K562 (cell line): Measurements from ENCODE around the gene EFHC2. TPM values are rescaled to one million over a fixed set of nuclear protein-coding genes. Genes with fewer than 3 reads are reported as not detected.

Source experiments
- ATAC-seq: fragments of 200-7000 bp; cut with Tn5 transposase; 3 replicates; pipeline ENCODE4 v1.9.1; 2020; ENCODE audit warnings: moderate library complexity
- BruUV-seq: library from RNA; stranded (reverse); fragments of 400-500 nt; replicated peaks from 2 replicates; lab custom pipeline; 2021; lab: Mats Ljungman, UMichigan
- CTCF ChIA-PET: fragments of 300-600 bp; formaldehyde crosslinking; extraction: SDS; loops from one replicate; lab custom pipeline; 2021; ENCODE audit warnings: low intra/inter-chr PET ratio; lab: Yijun Ruan, JAX
- POLR2A ChIA-PET: fragments of 300-600, 350-650 bp; sonication (Branson Sonifier 250); formaldehyde crosslinking; extraction: SDS; loops from one replicate; lab custom pipeline; 2021; ENCODE audit warnings: antibody characterized with exemption, inconsistent platforms; lab: Yijun Ruan, JAX
- DNase-seq, 4 experiments: peaks; one replicate each; pipeline versions ENCODE4 v3.0.0 to v3.0.0-alpha.2; 2011 to 2018; ENCODE audit warnings: low spot score in 3 of 4, mixed read lengths in 3 of 4; ENCODE audit errors: extremely low read depth in 1 of 4
- FAIRE-seq: peaks from 2 replicates; lab custom pipeline; 2011; peaks lifted over from hg19 to GRCh38; lab: Jason Lieb, UNC
- H2AFZ ChIP-seq: 2 replicates; pipeline ENCODE4 v1.6.0; 2011; ENCODE audit warnings: low read depth, low read length, control low read depth, inconsistent platforms
- H3K27ac ChIP-seq: fragments of 200-600 bp; 3 replicates; pipeline ENCODE4 v1.8.0; 2011; ENCODE audit warnings: low read depth, mild to moderate bottlenecking, control low read depth, inconsistent platforms, low read length, moderate library complexity, mixed read lengths; ENCODE audit errors: extremely low read depth
- H3K27me3 ChIP-seq, 2 experiments: fragments of 300-600 bp in 1 of 2; 2 replicates in 1 of 2; 3 replicates in 1 of 2; pipeline versions ENCODE4 v1.6.0 to v1.8.0; 2011; ENCODE audit warnings: inconsistent platforms in 2 of 2, low read length in 2 of 2, mild to moderate bottlenecking in 1 of 2, mixed read lengths in 1 of 2, moderate library complexity in 1 of 2; ENCODE audit not compliant: control insufficient read depth in 2 of 2, insufficient read depth in 2 of 2
- H3K36me3 ChIP-seq: fragments of 300-600 bp; 3 replicates; pipeline ENCODE4 v1.8.0; 2011; ENCODE audit warnings: mild to moderate bottlenecking, low read length, inconsistent platforms; ENCODE audit not compliant: control insufficient read depth, insufficient read depth
- H3K4me1 ChIP-seq, 2 experiments: fragments of 200-600 bp in 1 of 2; replicated peaks in 1 of 2; 2 replicates in 1 of 2; 3 replicates in 1 of 2; pipeline versions ENCODE4 v1.5.1 to v1.8.0; 2011; ENCODE audit warnings: inconsistent platforms in 2 of 2, low read length in 2 of 2, mild to moderate bottlenecking in 1 of 2, mixed read lengths in 1 of 2, moderate library complexity in 1 of 2; ENCODE audit not compliant: control insufficient read depth in 2 of 2, insufficient read depth in 2 of 2
- H3K4me2 ChIP-seq: 2 replicates; pipeline ENCODE4 v1.6.1; 2011; ENCODE audit warnings: low read length, control low read depth, inconsistent platforms, mixed read lengths; ENCODE audit not compliant: insufficient read depth
- H3K4me3 ChIP-seq: fragments of 200-600 bp; sonication (generic), shearing (Covaris generic); 2 replicates; pipeline ENCODE4 v1.5.1; 2016; ENCODE audit warnings: control low read depth, inconsistent platforms
- H3K79me2 ChIP-seq: fragments of 200-600 bp; 3 replicates; pipeline ENCODE4 v1.8.0; 2011; ENCODE audit warnings: low read length, inconsistent platforms; ENCODE audit not compliant: control insufficient read depth, insufficient read depth
- H3K9ac ChIP-seq, 2 experiments: 2 replicates each; pipeline versions ENCODE4 v1.6.0 to v1.6.1; 2011; ENCODE audit warnings: low read depth in 2 of 2, low read length in 2 of 2, control low read depth in 1 of 2, inconsistent platforms in 1 of 2, mild to moderate bottlenecking in 1 of 2, mixed read lengths in 1 of 2; ENCODE audit not compliant: insufficient read depth in 1 of 2
- H3K9me1 ChIP-seq: one replicate; pipeline ENCODE4 v1.6.0; 2011; ENCODE audit warnings: inconsistent platforms, mild to moderate bottlenecking, low read length, moderate library complexity; ENCODE audit not compliant: control insufficient read depth, insufficient read depth
- H3K9me3 ChIP-seq: replicated peaks from 2 replicates; pipeline ENCODE4 v1.5.1; 2011; ENCODE audit warnings: low read depth, low read length, inconsistent platforms; ENCODE audit not compliant: control insufficient read depth, insufficient read depth
- H4K20me1 ChIP-seq: replicated peaks from 2 replicates; pipeline ENCODE4 v1.6.1; 2011; ENCODE audit warnings: low read length, inconsistent platforms, mixed read lengths; ENCODE audit not compliant: control insufficient read depth, insufficient read depth
- BCOR ChIP-seq: fragments of 450-650 bp; IDR thresholded peaks from 2 replicates; pipeline ENCODE4 v1.6.1; 2016
- CBFB ChIP-seq: sonication (generic); formaldehyde crosslinking; IDR thresholded peaks from 2 replicates; pipeline ENCODE4 v1.4.0; 2020; ENCODE audit warnings: mild to moderate bottlenecking, missing genetic modification reagents
- DIDO1 ChIP-seq: fragments of 450-650 bp; IDR thresholded peaks from 2 replicates; pipeline ENCODE4 v1.6.1; 2016; ENCODE audit warnings: low read depth, missing biosample characterization, missing genetic modification characterization
- ILK ChIP-seq: fragments of 450-650 bp; IDR thresholded peaks from 2 replicates; pipeline ENCODE4 v1.6.1; 2016; ENCODE audit warnings: missing genetic modification characterization, low read depth, mild to moderate bottlenecking, missing compliant biosample characterization, moderate library complexity, borderline replicate concordance
- KLF6 ChIP-seq: fragments of 250-450 bp; sonication (Bioruptor Pico); IDR thresholded peaks from 2 replicates; pipeline ENCODE4 v1.4.0; 2020; ENCODE audit warnings: mild to moderate bottlenecking, moderate library complexity, borderline replicate concordance
- PHB ChIP-seq: fragments of 250-450 bp; sonication (Bioruptor Pico); IDR thresholded peaks from 2 replicates; pipeline ENCODE4 v1.5.0; 2021
- SMARCE1 ChIP-seq: fragments of 450-650 bp; IDR thresholded peaks from 2 replicates; pipeline ENCODE4 v1.7.1; 2016; ENCODE audit warnings: mild to moderate bottlenecking
- SUPT5H ChIP-seq: fragments of 450-650 bp; IDR thresholded peaks from 2 replicates; pipeline ENCODE4 v1.6.1; 2016
- TARDBP ChIP-seq: fragments of 450-650 bp; IDR thresholded peaks from 2 replicates; pipeline ENCODE4 v1.6.1; 2016
- TSC22D4 ChIP-seq: fragments of 450-650 bp; IDR thresholded peaks from 2 replicates; pipeline ENCODE4 v1.6.1; 2016; ENCODE audit warnings: missing genetic modification characterization, missing biosample characterization, control low read depth
- WGBS: fragments of 100-300 bp; shearing (Covaris generic); methylation state at CpG from one replicate; pipeline ENCODE4 v1.1.6; 2016; ENCODE audit warnings: low coverage, mixed read lengths; ENCODE audit not compliant: insufficient coverage; ENCODE audit errors: missing lambda C conversion rate; 5-methylcytosine and 5-hydroxymethylcytosine counted together
- in situ Hi-C: fragments of 300-500 bp; cut with MboI; formaldehyde crosslinking; loops from 4 replicates; pipeline ENCODE4 v1.15.0; 2018; ENCODE audit warnings: inconsistent platforms, mixed read lengths
- intact Hi-C: fragments of 100-400 bp; cut with micrococcal nuclease; formaldehyde crosslinking; loops from 2 replicates; pipeline ENCODE4 v1.14.2; 2022
- polyA plus RNA-seq, 8 experiments: library from polyadenylated mRNA; depleted of rRNA in 4 of 8; stranded (reverse) in 5 of 8; unstranded in 3 of 8; fragments of >200 nt; fragmentation: Nextera tagmentation in 2 of 8; fragmentation: Illumina TruSeq in 1 of 8; extraction: Ambion mirVana in 2 of 8; extraction: Trizol in 1 of 8; gene quantifications; 2 replicates each; pipeline versions ENCODE4 v1.2.1 to v1.2.3, GENCODE V29; 2011 to 2014; ENCODE audit warnings: inconsistent platforms in 1 of 8, missing spikeins in 1 of 8
- total RNA-seq, 7 experiments: library from RNA; depleted of rRNA in 6 of 7; stranded (reverse); fragments of >200 nt in 6 of 7; fragmentation: Illumina TruSeq in 2 of 7; extraction: Trizol in 2 of 7; gene quantifications; 2 replicates each; pipeline versions ENCODE4 v1.2.1 to v1.2.3, GENCODE V29; 2011 to 2021; ENCODE audit warnings: low replicate concordance in 1 of 7
- TF ChIP-seq, protein P1 (sequence below): fragments of 250-450 bp; sonication (Bioruptor Pico); IDR thresholded peaks from 2 replicates; pipeline ENCODE4 v1.4.0; 2020; ENCODE audit warnings: borderline replicate concordance
- TF ChIP-seq, protein P2 (sequence below), 2 experiments: IDR thresholded peaks; 2 replicates each; pipeline ENCODE4 v1.6.1; 2012; ENCODE audit warnings: improper control_type of control experiment in 2 of 2, low read depth in 2 of 2, low read length in 2 of 2, borderline replicate concordance in 1 of 2
- TF ChIP-seq, protein P3 (sequence below), 2 experiments: fragments of 450-650 bp in 1 of 2; IDR thresholded peaks; 2 replicates each; pipeline ENCODE4 v1.6.1; 2011 to 2017; ENCODE audit warnings: low read depth in 2 of 2, antibody characterized with exemption in 1 of 2, borderline replicate concordance in 1 of 2, low read length in 1 of 2, mild to moderate bottlenecking in 1 of 2, mixed read lengths in 1 of 2; ENCODE audit not compliant: control insufficient read depth in 1 of 2
- TF ChIP-seq, protein P4 (sequence below): fragments of 250-450 bp; sonication (Bioruptor Pico); IDR thresholded peaks from 2 replicates; pipeline ENCODE4 v1.9.0; 2021; ENCODE audit warnings: mild to moderate bottlenecking, inconsistent platforms

EFHC2 gene
- total and polyA plus RNA-seq, 9 of the 15 experiments (the other 6 are each of a cell fraction or from before 2014, with no cell fraction given), result 1.3 to 8.1 (median 3.0) TPM

DNA sequence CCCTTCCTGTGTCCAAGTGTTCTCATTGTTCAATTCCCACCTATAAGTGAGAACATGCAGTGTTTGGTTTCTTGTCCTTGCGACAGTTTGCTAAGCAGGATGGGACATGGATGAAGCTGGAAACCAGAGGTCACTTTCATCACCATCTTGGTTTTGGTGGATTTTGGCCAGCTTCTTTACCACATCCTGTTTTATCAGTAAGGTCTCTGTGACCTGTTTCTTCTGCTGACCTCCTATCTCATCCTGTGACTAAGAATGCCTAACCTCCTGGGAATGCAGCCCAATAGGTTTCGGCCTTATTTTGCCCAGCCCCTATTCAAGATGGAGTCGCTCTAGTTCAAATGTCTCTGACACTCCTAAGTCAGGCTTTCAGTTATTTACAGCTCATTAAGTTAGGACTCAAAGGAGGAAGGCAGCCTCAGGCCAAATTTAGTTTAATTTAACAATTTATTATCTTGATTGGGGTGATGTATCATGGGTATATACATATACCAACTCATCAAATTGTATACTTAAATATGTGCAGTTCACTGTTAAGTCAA, 200.3 kb downstream of the EFHC2 start:
- POLR2A ChIA-PET, result no interaction called here
- BruUV-seq, result no TSS peak
- TF ChIP-seq SMARCE1, result no peak
- TF ChIP-seq DIDO1 (tag), result no peak
- TF ChIP-seq, protein P1, sequence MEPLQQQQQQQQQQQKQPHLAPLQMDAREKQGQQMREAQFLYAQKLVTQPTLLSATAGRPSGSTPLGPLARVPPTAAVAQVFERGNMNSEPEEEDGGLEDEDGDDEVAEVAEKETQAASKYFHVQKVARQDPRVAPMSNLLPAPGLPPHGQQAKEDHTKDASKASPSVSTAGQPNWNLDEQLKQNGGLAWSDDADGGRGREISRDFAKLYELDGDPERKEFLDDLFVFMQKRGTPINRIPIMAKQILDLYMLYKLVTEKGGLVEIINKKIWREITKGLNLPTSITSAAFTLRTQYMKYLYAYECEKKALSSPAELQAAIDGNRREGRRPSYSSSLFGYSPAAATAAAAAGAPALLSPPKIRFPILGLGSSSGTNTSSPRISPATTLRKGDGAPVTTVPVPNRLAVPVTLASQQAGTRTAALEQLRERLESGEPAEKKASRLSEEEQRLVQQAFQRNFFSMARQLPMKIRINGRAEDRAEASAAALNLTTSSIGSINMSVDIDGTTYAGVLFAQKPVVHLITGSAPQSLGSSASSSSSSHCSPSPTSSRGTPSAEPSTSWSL (CRISPR knock-in tag), result no peak
- TF ChIP-seq BCOR, result no peak
- TF ChIP-seq, protein P2, sequence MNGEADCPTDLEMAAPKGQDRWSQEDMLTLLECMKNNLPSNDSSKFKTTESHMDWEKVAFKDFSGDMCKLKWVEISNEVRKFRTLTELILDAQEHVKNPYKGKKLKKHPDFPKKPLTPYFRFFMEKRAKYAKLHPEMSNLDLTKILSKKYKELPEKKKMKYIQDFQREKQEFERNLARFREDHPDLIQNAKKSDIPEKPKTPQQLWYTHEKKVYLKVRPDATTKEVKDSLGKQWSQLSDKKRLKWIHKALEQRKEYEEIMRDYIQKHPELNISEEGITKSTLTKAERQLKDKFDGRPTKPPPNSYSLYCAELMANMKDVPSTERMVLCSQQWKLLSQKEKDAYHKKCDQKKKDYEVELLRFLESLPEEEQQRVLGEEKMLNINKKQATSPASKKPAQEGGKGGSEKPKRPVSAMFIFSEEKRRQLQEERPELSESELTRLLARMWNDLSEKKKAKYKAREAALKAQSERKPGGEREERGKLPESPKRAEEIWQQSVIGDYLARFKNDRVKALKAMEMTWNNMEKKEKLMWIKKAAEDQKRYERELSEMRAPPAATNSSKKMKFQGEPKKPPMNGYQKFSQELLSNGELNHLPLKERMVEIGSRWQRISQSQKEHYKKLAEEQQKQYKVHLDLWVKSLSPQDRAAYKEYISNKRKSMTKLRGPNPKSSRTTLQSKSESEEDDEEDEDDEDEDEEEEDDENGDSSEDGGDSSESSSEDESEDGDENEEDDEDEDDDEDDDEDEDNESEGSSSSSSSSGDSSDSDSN (IDR thresholded peaks at IDR 0.05; ENCODE audit: borderline replicate concordance in 1 of 2, low read depth in 2 of 2, low read length in 2 of 2), result no peak
- TF ChIP-seq TARDBP, result no peak
- peak; percentile 84; the same call in 1 of the 2 replicates for TF ChIP-seq KLF6
- no peak for TF ChIP-seq PHB
- peak; percentile 75 for TF ChIP-seq ILK (tag)
- TF ChIP-seq, protein P3, sequence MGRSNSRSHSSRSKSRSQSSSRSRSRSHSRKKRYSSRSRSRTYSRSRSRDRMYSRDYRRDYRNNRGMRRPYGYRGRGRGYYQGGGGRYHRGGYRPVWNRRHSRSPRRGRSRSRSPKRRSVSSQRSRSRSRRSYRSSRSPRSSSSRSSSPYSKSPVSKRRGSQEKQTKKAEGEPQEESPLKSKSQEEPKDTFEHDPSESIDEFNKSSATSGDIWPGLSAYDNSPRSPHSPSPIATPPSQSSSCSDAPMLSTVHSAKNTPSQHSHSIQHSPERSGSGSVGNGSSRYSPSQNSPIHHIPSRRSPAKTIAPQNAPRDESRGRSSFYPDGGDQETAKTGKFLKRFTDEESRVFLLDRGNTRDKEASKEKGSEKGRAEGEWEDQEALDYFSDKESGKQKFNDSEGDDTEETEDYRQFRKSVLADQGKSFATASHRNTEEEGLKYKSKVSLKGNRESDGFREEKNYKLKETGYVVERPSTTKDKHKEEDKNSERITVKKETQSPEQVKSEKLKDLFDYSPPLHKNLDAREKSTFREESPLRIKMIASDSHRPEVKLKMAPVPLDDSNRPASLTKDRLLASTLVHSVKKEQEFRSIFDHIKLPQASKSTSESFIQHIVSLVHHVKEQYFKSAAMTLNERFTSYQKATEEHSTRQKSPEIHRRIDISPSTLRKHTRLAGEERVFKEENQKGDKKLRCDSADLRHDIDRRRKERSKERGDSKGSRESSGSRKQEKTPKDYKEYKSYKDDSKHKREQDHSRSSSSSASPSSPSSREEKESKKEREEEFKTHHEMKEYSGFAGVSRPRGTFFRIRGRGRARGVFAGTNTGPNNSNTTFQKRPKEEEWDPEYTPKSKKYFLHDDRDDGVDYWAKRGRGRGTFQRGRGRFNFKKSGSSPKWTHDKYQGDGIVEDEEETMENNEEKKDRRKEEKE (IDR thresholded peaks at IDR 0.05; ENCODE audit: borderline replicate concordance in 1 of 2, control insufficient read depth in 1 of 2, low read depth in 2 of 2, low read length in 1 of 2), result no peak
- no peak for TF ChIP-seq CBFB (CRISPR knock-in tag)
- TF ChIP-seq, protein P4, sequence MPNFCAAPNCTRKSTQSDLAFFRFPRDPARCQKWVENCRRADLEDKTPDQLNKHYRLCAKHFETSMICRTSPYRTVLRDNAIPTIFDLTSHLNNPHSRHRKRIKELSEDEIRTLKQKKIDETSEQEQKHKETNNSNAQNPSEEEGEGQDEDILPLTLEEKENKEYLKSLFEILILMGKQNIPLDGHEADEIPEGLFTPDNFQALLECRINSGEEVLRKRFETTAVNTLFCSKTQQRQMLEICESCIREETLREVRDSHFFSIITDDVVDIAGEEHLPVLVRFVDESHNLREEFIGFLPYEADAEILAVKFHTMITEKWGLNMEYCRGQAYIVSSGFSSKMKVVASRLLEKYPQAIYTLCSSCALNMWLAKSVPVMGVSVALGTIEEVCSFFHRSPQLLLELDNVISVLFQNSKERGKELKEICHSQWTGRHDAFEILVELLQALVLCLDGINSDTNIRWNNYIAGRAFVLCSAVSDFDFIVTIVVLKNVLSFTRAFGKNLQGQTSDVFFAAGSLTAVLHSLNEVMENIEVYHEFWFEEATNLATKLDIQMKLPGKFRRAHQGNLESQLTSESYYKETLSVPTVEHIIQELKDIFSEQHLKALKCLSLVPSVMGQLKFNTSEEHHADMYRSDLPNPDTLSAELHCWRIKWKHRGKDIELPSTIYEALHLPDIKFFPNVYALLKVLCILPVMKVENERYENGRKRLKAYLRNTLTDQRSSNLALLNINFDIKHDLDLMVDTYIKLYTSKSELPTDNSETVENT, result no peak
- no peak for TF ChIP-seq SUPT5H
- no peak for TF ChIP-seq TSC22D4 (tag)

More for the DNA sequence above, 200.3 kb downstream of the EFHC2 start:
- Histone ChIP-seq H3K4me3 (no peak overlapping the region), H3K9ac (no peak overlapping the region), H3K9me1 (no peaks in the 10 kb centered on the region), H3K9me3 (no peaks in the 10 kb centered on the region; the same call in 1 of the 2 replicates), H4K20me1 (no peaks in the 10 kb centered on the region), H3K27me3 (no peaks in the 10 kb centered on the region), H2AFZ (no peak overlapping the region), H3K27ac (no peak overlapping the region), H3K4me2 (no peak overlapping the region), H3K79me2 (no peaks in the 10 kb centered on the region), H3K36me3 (no peaks in the 10 kb centered on the region), H3K4me1 (no peaks in the 10 kb centered on the region; a peak in 1 of 5 replicates)
- 0% methylated on average over 2 of the region's 3 CpGs for WGBS
- in situ Hi-C loops (no loop called here), intact Hi-C loops (no loop called here)
- ATAC-seq, result no peak
- CTCF ChIA-PET, result no interaction called here
- DNase-seq, result peak in 1 of 4 experiments; percentile 0
- FAIRE-seq, result no peak
